MM.1S (cell line): Measurements from ENCODE around the gene FAM193A.

ENCODE experiments used
- DNase-seq: peaks from one replicate; pipeline ENCODE4 v3.0.0-alpha.2; 2015
- H2AFZ ChIP-seq: fragments of 300-600 bp; sonication (generic); 2 replicates; pipeline ENCODE4 v1.6.0; 2016; ENCODE audit warnings: antibody characterized with exemption, low read length
- H3F3A ChIP-seq: fragments of 300-600 bp; sonication (generic); 2 replicates; pipeline ENCODE4 v1.6.1; 2016; ENCODE audit warnings: mild to moderate bottlenecking, antibody characterized with exemption, low read length, moderate library complexity, mixed read lengths; ENCODE audit not compliant: insufficient read depth
- H3K27ac ChIP-seq: fragments of 300-600 bp; sonication (generic); 2 replicates; pipeline ENCODE4 v1.5.1; 2016; ENCODE audit warnings: mild to moderate bottlenecking, low read length
- H3K27me3 ChIP-seq: fragments of 300-600 bp; sonication (generic); replicated peaks from 2 replicates; pipeline ENCODE4 v1.6.0; 2016; ENCODE audit warnings: low read length; ENCODE audit not compliant: insufficient read depth
- H3K36me3 ChIP-seq: fragments of 300-600 bp; sonication (generic); replicated peaks from 2 replicates; pipeline ENCODE4 v1.6.1; 2016; ENCODE audit warnings: mild to moderate bottlenecking, low read length, mixed read lengths; ENCODE audit not compliant: insufficient read depth
- H3K4me1 ChIP-seq: fragments of 300-600 bp; sonication (generic); 2 replicates; pipeline ENCODE4 v1.6.1; 2016; ENCODE audit warnings: low read length, mixed read lengths
- H3K4me2 ChIP-seq: fragments of 300-600 bp; sonication (generic); 2 replicates; pipeline ENCODE4 v1.6.0; 2016; ENCODE audit warnings: low read depth, low read length
- H3K4me3 ChIP-seq: fragments of 300-600 bp; sonication (generic); 2 replicates; pipeline ENCODE4 v1.5.1; 2016; ENCODE audit warnings: low read length, mixed read lengths
- H3K79me2 ChIP-seq: fragments of 300-600 bp; sonication (generic); 2 replicates; pipeline ENCODE4 v1.6.1; 2016; ENCODE audit warnings: mixed run types, low read length, mixed read lengths
- H3K9ac ChIP-seq: fragments of 300-600 bp; sonication (generic); 2 replicates; pipeline ENCODE4 v1.6.1; 2016; ENCODE audit warnings: low read length, mixed read lengths
- H3K9me2 ChIP-seq: fragments of 300-600 bp; sonication (generic); replicated peaks from 2 replicates; pipeline ENCODE4 v1.6.1; 2016; ENCODE audit warnings: mild to moderate bottlenecking, low read length, mixed read lengths; ENCODE audit not compliant: insufficient read depth
- H3K9me3 ChIP-seq: fragments of 300-600 bp; sonication (generic); replicated peaks from 2 replicates; pipeline ENCODE4 v1.6.1; 2016; ENCODE audit warnings: mild to moderate bottlenecking, low read length, mixed read lengths; ENCODE audit not compliant: insufficient read depth
- H4K20me1 ChIP-seq: fragments of 300-600 bp; sonication (generic); 2 replicates; pipeline ENCODE4 v1.6.1; 2016; ENCODE audit warnings: mild to moderate bottlenecking, low read length, moderate library complexity, mixed read lengths; ENCODE audit not compliant: insufficient read depth
- CTCF ChIP-seq: fragments of 300-600 bp; sonication (generic); IDR thresholded peaks from 2 replicates; pipeline ENCODE4 v1.5.1; 2016; ENCODE audit warnings: antibody characterized with exemption, low read length, mixed read lengths
- EZH2 ChIP-seq: fragments of 300-600 bp; sonication (generic); optimal IDR thresholded peaks from 2 replicates; pipeline ENCODE3; 2017; ENCODE audit warnings: low read depth, mild to moderate bottlenecking, antibody characterized with exemption, low read length, mixed read lengths
- EZH2phosphoT487 ChIP-seq: fragments of 300-600 bp; sonication (generic); IDR thresholded peaks from 2 replicates; pipeline ENCODE4 v1.6.1; 2018; ENCODE audit warnings: antibody characterized with exemption, low read length

FAM193A gene

GRCh38 chr4:2721586-2721985, 185.1 kb downstream of the FAM193A start:
- Histone ChIP-seq H2AFZ (no peak overlapping the region), H3K9me3 (no peaks in the 10 kb centered on the region), H3K27ac (no peak overlapping the region), H3F3A (no peaks in the 10 kb centered on the region), H3K79me2 (no peaks in the 10 kb centered on the region), H3K9me2 (no peaks in the 10 kb centered on the region), H3K9ac (no peak overlapping the region), H3K4me3 (no peak overlapping the region), H3K36me3 (no peaks in the 10 kb centered on the region; the same call in 1 of the 2 replicates), H3K4me1 (no peaks in the 10 kb centered on the region), H3K27me3 (no peaks in the 10 kb centered on the region), H3K4me2 (no peak overlapping the region), H4K20me1 (no peaks in the 10 kb centered on the region)
- no peak for TF ChIP-seq EZH2phosphoT487
- no peak for TF ChIP-seq EZH2
- no peak for TF ChIP-seq CTCF
- no peak for DNase-seq

GRCh38 chr4:2722033-2722432, 185.6 kb downstream of the FAM193A start:
- no peaks in the 10 kb centered on the region for H3K4me1 ChIP-seq
- H3K27ac ChIP-seq, result no peak overlapping the region
- H3K36me3 ChIP-seq, result no peaks in the 10 kb centered on the region; the same call in 1 of the 2 replicates
- no peak overlapping the region for H3K4me3 ChIP-seq
- H3K9me2 ChIP-seq, result no peaks in the 10 kb centered on the region
- no peak for DNase-seq
- no peak overlapping the region for H3K9ac ChIP-seq
- no peaks in the 10 kb centered on the region for H3K79me2 ChIP-seq
- no peaks in the 10 kb centered on the region for H3K27me3 ChIP-seq
- no peaks in the 10 kb centered on the region for H3K9me3 ChIP-seq
- TF ChIP-seq EZH2, result no peak
- TF ChIP-seq EZH2phosphoT487, result no peak
- no peak for TF ChIP-seq CTCF
- H4K20me1 ChIP-seq, result no peaks in the 10 kb centered on the region
- no peak overlapping the region for H3K4me2 ChIP-seq
- no peaks in the 10 kb centered on the region for H3F3A ChIP-seq
- no peak overlapping the region for H2AFZ ChIP-seq

GRCh38 chr4:2723751-2724150, 187.3 kb downstream of the FAM193A start:
- H3K4me2 ChIP-seq, result no peak overlapping the region
- DNase-seq, result no peak

More at GRCh38 chr4:2723751-2724150, 187.3 kb downstream of the FAM193A start:
- H3K27me3 ChIP-seq, result no peaks in the 10 kb centered on the region
- no peak overlapping the region for H2AFZ ChIP-seq
- no peaks in the 10 kb centered on the region for H3K9me2 ChIP-seq
- H3K27ac ChIP-seq, result no peak overlapping the region
- H3F3A ChIP-seq, result no peaks in the 10 kb centered on the region
- H3K4me3 ChIP-seq, result no peak overlapping the region
- no peaks in the 10 kb centered on the region for H4K20me1 ChIP-seq
- no peak for TF ChIP-seq EZH2phosphoT487
- no peak for TF ChIP-seq EZH2
- no peak for TF ChIP-seq CTCF
- no peak overlapping the region for H3K9ac ChIP-seq
- no peaks in the 10 kb centered on the region for H3K9me3 ChIP-seq
- no peaks in the 10 kb centered on the region for H3K4me1 ChIP-seq
- no peaks in the 10 kb centered on the region; the same call in 1 of the 2 replicates for H3K36me3 ChIP-seq
- no peaks in the 10 kb centered on the region for H3K79me2 ChIP-seq
